ENCODE data around the gene PCDHA1. TPM values are rescaled to one million over a fixed set of nuclear protein-coding genes. Genes with fewer than 3 reads are reported as not detected.
A peak's percentile ranks its signal among the peaks of the same experiment; 100 is the strongest.

PCDHA1 gene
- total and polyA plus RNA-seq, 9 of the 15 experiments (the other 6 are each of a cell fraction or from before 2014, with no cell fraction given) = not detected

GRCh38 chr5:141040771-141041426, 255.0 kb downstream of the PCDHA1 start:
- H4K20me1 ChIP-seq (replicated peaks; ENCODE audit: control insufficient read depth, insufficient read depth, low read length) = no peaks in the 10 kb centered on the region
- no peak overlapping the region for H3K4me2 ChIP-seq (ENCODE audit: insufficient read depth, low read length)
- CTCF ChIA-PET (ENCODE audit: low intra/inter-chr PET ratio) = interaction anchor here (0.6 to 1.0 kb wide), 3 partner anchors 183 to 796 kb away, joined by 3 read pairs; no protein-coding TSS in a partner anchor
- no peaks in the 10 kb centered on the region for H3K36me3 ChIP-seq (ENCODE audit: control insufficient read depth, insufficient read depth, low read length)
- no peaks in the 10 kb centered on the region for H3K4me1 ChIP-seq (replicated peaks in 1 of 2; ENCODE audit: control insufficient read depth in 2 of 2, insufficient read depth in 2 of 2, low read length in 2 of 2)
- H3K27me3 ChIP-seq (ENCODE audit: control insufficient read depth in 2 of 2, insufficient read depth in 2 of 2, low read length in 2 of 2) = no peaks in the 10 kb centered on the region
- no peaks in the 10 kb centered on the region for H3K79me2 ChIP-seq (ENCODE audit: control insufficient read depth, insufficient read depth, low read length)
- intact Hi-C loops (cut with micrococcal nuclease) (loop anchor here (1.0 to 5.0 kb wide), 3 partner anchors 174 to 255 kb away; partner anchors contain the start of genes PCDHA1, PCDHA11 and PCDHA6), in situ Hi-C loops (cut with MboI) (no loop called here)
- H3K9me3 ChIP-seq (replicated peaks; ENCODE audit: control insufficient read depth, insufficient read depth, low read depth, low read length) = peaks cover 5% of the 10 kb centered on the region
- DNase-seq (ENCODE audit: extremely low read depth in 1 of 4, low spot score in 3 of 4) (peak; percentile 72 to 86 (median 82)), ATAC-seq (peak; percentile 86), FAIRE-seq (peak; percentile 82)
- no peak overlapping the region for H2AFZ ChIP-seq (ENCODE audit: low read depth, low read length)
- 31% methylated on average over 24 of the region's 25 CpGs for WGBS (ENCODE audit: insufficient coverage, low coverage, missing lambda C conversion rate)
- POLR2A ChIA-PET = interaction anchor here (1.0 kb wide), 1 partner anchor 147 kb away, joined by 3 read pairs; no protein-coding TSS in a partner anchor
- H3K9me1 ChIP-seq (ENCODE audit: control insufficient read depth, insufficient read depth, low read length) = no peaks in the 10 kb centered on the region
- H3K27ac ChIP-seq (ENCODE audit: extremely low read depth, low read depth, low read length) = no peak overlapping the region
- H3K9ac ChIP-seq (ENCODE audit: insufficient read depth in 1 of 2, low read depth in 2 of 2, low read length in 2 of 2) = no peak overlapping the region
- no peak overlapping the region for H3K4me3 ChIP-seq
- no TSS peak for BruUV-seq (replicated peaks)
- TF ChIP-seq ZNF57 (CRISPR knock-in tag; IDR thresholded peaks at IDR 0.05) = no peak
- no peak for TF ChIP-seq MCM5 (IDR thresholded peaks at IDR 0.05; ENCODE audit: low read depth)
- no peak for TF ChIP-seq TSC22D4 (tag; IDR thresholded peaks at IDR 0.05)
- TF ChIP-seq CC2D1A (IDR thresholded peaks at IDR 0.05) = no peak
- TF ChIP-seq FOXJ2 (tag; IDR thresholded peaks at IDR 0.05) = no peak
- no peak for TF ChIP-seq RBBP5 (IDR thresholded peaks at IDR 0.05; ENCODE audit: borderline replicate concordance, insufficient read depth, low read length, poor library complexity, severe bottlenecking)
- TF ChIP-seq TCF7 (IDR thresholded peaks at IDR 0.05; ENCODE audit: borderline replicate concordance) = no peak
- TF ChIP-seq ZNF197 (CRISPR knock-in tag; IDR thresholded peaks at IDR 0.05; ENCODE audit: low read depth) = no peak
- TF ChIP-seq MTA3 (IDR thresholded peaks at IDR 0.05; ENCODE audit: borderline replicate concordance) = no peak; the same call in 1 of the 2 replicates
- no peak for TF ChIP-seq MCM2 (IDR thresholded peaks at IDR 0.05; ENCODE audit: low read depth)
- no peak for TF ChIP-seq FOXK1 (CRISPR knock-in tag; IDR thresholded peaks at IDR 0.05; ENCODE audit: borderline replicate concordance)
- TF ChIP-seq, protein P1, sequence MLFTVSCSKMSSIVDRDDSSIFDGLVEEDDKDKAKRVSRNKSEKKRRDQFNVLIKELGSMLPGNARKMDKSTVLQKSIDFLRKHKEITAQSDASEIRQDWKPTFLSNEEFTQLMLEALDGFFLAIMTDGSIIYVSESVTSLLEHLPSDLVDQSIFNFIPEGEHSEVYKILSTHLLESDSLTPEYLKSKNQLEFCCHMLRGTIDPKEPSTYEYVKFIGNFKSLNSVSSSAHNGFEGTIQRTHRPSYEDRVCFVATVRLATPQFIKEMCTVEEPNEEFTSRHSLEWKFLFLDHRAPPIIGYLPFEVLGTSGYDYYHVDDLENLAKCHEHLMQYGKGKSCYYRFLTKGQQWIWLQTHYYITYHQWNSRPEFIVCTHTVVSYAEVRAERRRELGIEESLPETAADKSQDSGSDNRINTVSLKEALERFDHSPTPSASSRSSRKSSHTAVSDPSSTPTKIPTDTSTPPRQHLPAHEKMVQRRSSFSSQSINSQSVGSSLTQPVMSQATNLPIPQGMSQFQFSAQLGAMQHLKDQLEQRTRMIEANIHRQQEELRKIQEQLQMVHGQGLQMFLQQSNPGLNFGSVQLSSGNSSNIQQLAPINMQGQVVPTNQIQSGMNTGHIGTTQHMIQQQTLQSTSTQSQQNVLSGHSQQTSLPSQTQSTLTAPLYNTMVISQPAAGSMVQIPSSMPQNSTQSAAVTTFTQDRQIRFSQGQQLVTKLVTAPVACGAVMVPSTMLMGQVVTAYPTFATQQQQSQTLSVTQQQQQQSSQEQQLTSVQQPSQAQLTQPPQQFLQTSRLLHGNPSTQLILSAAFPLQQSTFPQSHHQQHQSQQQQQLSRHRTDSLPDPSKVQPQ (CRISPR knock-in tag; IDR thresholded peaks at IDR 0.05; ENCODE audit: borderline replicate concordance) = no peak
- TF ChIP-seq FOXO4 (CRISPR knock-in tag; IDR thresholded peaks at IDR 0.05) = no peak
- TF ChIP-seq CREB1 (IDR thresholded peaks at IDR 0.05) = peak; percentile 46; the same call in 1 of the 2 replicates
- TF ChIP-seq CREB1 (CRISPR knock-in tag; IDR thresholded peaks at IDR 0.05) = no peak
- TF ChIP-seq, protein P2, sequence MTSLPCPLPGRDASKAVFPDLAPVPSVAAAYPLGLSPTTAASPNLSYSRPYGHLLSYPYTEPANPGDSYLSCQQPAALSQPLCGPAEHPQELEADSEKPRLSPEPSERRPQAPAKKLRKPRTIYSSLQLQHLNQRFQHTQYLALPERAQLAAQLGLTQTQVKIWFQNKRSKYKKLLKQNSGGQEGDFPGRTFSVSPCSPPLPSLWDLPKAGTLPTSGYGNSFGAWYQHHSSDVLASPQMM (CRISPR knock-in tag; IDR thresholded peaks at IDR 0.05) = no peak
- TF ChIP-seq SAFB (IDR thresholded peaks at IDR 0.05; ENCODE audit: borderline replicate concordance, low read depth, low read length) = no peak
- peak; percentile 74 for TF ChIP-seq CREM (IDR thresholded peaks at IDR 0.05; ENCODE audit: low read depth)
- TF ChIP-seq NRF1 (conservative IDR thresholded peaks at IDR 0.05 in 1 of 2, IDR thresholded peaks at IDR 0.05 in 1 of 2) = no peak

Measured in K562 (cell line).